ENCODE results near the gene SETMAR.
"Not testable (repeated sequence)": the region's sequence is repeated elsewhere in the genome, so short reads cannot be mapped to it uniquely, and the experiment has no call there.

Gene SETMAR

GRCh38 chr3:4297486-4297885 lies 5.7 kb upstream of the SETMAR start:
- TF ChIP-seq, protein P1, sequence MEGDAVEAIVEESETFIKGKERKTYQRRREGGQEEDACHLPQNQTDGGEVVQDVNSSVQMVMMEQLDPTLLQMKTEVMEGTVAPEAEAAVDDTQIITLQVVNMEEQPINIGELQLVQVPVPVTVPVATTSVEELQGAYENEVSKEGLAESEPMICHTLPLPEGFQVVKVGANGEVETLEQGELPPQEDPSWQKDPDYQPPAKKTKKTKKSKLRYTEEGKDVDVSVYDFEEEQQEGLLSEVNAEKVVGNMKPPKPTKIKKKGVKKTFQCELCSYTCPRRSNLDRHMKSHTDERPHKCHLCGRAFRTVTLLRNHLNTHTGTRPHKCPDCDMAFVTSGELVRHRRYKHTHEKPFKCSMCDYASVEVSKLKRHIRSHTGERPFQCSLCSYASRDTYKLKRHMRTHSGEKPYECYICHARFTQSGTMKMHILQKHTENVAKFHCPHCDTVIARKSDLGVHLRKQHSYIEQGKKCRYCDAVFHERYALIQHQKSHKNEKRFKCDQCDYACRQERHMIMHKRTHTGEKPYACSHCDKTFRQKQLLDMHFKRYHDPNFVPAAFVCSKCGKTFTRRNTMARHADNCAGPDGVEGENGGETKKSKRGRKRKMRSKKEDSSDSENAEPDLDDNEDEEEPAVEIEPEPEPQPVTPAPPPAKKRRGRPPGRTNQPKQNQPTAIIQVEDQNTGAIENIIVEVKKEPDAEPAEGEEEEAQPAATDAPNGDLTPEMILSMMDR (IDR thresholded peaks at IDR 0.05; ENCODE audit: low read depth, low read length, missing control alignments): no peak
- H3K4me3 ChIP-seq (replicated peaks; ENCODE audit: low read depth, low read length): no peak overlapping the region
- no peak for DNase-seq (ENCODE audit: extremely low read depth, low read depth)

DNA sequence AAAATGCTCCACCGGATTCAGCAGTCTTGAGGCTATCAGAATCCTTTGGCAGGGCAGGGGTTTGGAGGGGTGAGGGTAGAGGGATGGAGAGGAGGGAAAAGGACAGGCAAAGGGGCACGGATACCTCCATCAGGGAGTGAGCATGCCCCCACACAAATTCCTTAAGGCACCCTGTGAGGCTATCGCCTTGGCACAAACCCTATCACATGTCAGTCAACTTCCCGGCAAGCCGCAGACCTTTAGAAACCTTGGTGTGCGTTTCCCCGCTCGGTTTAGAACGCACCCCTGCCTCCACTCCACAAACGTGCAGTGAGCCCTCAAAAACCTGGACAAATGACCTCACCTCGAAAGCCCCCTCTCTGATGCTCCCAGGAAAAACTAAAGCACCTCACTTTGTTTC lies 422 bp upstream of the SETMAR start:
- H3K4me3 ChIP-seq (replicated peaks; ENCODE audit: low read depth, low read length): peak overlapping the region; percentile 81
- DNase-seq (ENCODE audit: extremely low read depth, low read depth): no peak

DNA sequence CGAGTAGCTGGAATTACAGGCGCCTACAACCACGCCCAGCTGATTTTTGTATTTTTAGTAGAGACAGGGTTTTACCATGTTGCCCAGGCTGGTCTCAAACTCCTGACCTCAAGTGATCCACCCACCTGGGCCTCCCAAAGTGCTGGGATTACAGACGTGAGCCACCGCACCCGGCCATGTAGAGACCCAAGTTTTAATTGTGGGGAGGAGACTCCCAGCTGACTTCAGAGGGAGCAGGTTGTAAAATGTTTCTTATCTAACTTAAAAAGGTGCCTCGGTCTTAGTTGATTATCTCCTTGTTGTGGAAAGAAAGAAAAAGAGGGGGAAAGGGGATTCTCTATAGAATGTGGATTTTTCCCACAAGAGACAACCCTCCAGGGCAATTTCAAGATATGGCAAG lies 2.0 kb downstream of the SETMAR start:
- peak overlapping the region; percentile 81 for H3K4me3 ChIP-seq (replicated peaks; ENCODE audit: low read depth, low read length)
- not testable (repeated sequence) for DNase-seq (ENCODE audit: extremely low read depth, low read depth)

More for the DNA sequence above, 422 bp upstream of the SETMAR start:
- TF ChIP-seq, protein P1 (IDR thresholded peaks at IDR 0.05; ENCODE audit: low read depth, low read length, missing control alignments): no peak

DNA sequence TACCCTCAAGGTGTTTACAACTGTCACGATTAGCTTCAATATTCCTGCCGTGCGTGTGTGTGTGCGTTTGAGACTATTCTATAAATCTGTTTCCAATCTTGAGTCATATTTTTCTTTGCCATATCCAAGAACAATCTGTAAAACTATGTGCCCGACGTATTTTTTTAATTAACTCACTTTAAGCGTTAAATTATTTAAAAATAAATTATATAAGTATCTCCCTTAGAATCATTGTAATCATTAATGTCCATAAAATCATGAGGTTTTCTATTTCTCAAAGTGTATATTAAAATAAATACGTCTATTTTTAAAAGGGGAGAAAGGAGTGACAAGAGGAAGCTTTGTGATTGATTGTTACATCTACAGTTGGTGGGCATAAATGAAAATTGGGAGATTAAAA lies 2.9 kb downstream of the SETMAR start:
- no peak for DNase-seq (ENCODE audit: extremely low read depth, low read depth)
- H3K4me3 ChIP-seq (replicated peaks; ENCODE audit: low read depth, low read length): peak overlapping the region; percentile 81; the same call in 1 of the 2 replicates
- TF ChIP-seq, protein P1 (IDR thresholded peaks at IDR 0.05; ENCODE audit: low read depth, low read length, missing control alignments): no peak

GRCh38 chr3:4306860-4307259 lies 3.7 kb downstream of the SETMAR start:
- H3K4me3 ChIP-seq (replicated peaks; ENCODE audit: low read depth, low read length): no peak overlapping the region
- TF ChIP-seq, protein P1 (IDR thresholded peaks at IDR 0.05; ENCODE audit: low read depth, low read length, missing control alignments): no peak
- no peak for DNase-seq (ENCODE audit: extremely low read depth, low read depth)

DNA sequence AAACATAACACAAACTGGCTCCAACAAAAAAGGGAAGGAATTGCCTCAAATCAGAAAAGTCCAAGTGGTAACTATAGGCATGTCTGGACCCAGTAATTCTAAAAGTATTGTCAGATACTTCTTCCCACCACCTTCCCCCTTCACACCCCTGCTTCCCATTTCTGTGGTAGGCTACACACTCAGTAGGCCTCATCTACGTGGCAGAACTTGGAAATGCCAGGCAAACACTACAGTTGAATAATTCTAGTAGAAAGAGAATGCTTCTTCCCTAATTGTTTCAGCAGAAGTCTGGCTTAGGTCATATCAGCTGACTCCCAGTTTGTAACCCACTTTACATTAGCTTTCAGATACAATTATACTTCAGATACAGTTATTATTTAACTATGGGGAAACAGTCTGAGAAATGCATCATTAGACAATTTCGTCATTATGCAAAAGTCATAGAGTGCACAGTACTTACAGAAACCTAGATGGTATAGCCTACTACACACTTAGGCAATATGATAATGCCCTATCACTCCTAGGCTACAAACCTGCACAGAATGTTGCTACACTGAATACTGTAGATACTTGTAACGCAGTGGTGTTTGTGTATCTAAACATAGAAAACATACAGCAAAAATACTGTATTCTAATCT lies 6.4 kb downstream of the SETMAR start:
- TF ChIP-seq, protein P1 (IDR thresholded peaks at IDR 0.05; ENCODE audit: low read depth, low read length, missing control alignments): no peak
- DNase-seq (ENCODE audit: extremely low read depth, low read depth): no peak
- no peak overlapping the region for H3K4me3 ChIP-seq (replicated peaks; ENCODE audit: low read depth, low read length)

- H3K4me3 ChIP-seq (replicated peaks; ENCODE audit: low read depth, low read length): no peak overlapping the region
- DNase-seq (ENCODE audit: extremely low read depth, low read depth): no peak
- TF ChIP-seq, protein P1 (IDR thresholded peaks at IDR 0.05; ENCODE audit: low read depth, low read length, missing control alignments): no peak
These were observed 7.8 kb downstream of the SETMAR start for GRCh38 chr3:4310971-4311370.

All from HFF-Myc (cell line).